22Rv1 (cell line): ENCODE results near the gene KRTAP3-2.

ENCODE experiments used
- CTCF ChIP-seq: fragments of 450-650 bp; IDR thresholded peaks from 2 replicates; pipeline ENCODE4 v1.5.1; 2017; ENCODE audit warnings: mild to moderate bottlenecking
- ZFX ChIP-seq: fragments of 450-650 bp; IDR thresholded peaks from 2 replicates; pipeline ENCODE4 v1.6.1; 2017; ENCODE audit warnings: antibody characterized with exemption, borderline replicate concordance

GRCh38 chr17:41013606-41014005, 13.9 kb upstream of the KRTAP3-2 start:
- TF ChIP-seq CTCF (no peak), ZFX (no peak)
